ENCODE measurements around the gene POLR2A. TPM values are rescaled to one million over a fixed set of nuclear protein-coding genes. Genes with fewer than 3 reads are reported as not detected.
A peak's percentile ranks its signal among the peaks of the same experiment; 100 is the strongest.

The POLR2A gene
- total RNA-seq, 4 donors from 2014 or later, result 94.6 to 204 (median 157) TPM

- peaks cover 4 to 62% (median 16%) of the 10 kb centered on the region in 4 donors for H3K4me1 ChIP-seq
- H3K9me3 ChIP-seq, result no peaks in the 10 kb centered on the region
- no peak for TF ChIP-seq POLR2A (IDR thresholded peaks at IDR 0.05)
- TF ChIP-seq CTCF (IDR thresholded peaks at IDR 0.05), result peak in 1 of 6 experiments; percentile 5
- no peaks in the 10 kb centered on the region for H3K27me3 ChIP-seq
- H3K4me3 ChIP-seq, result peak overlapping the region; percentile 64 to 69 (median 66)
- DNase-seq, result no peak
- H3K27ac ChIP-seq, result peak overlapping the region; percentile 94 to 99 (median 98)
- no peaks in the 10 kb centered on the region for H3K36me3 ChIP-seq
Observed at GRCh38 chr17:7484919-7485377, 782 bp downstream of the POLR2A start.

GRCh38 chr17:7486181-7486580, 2.0 kb downstream of the POLR2A start:
- Histone ChIP-seq H3K4me3 (peak overlapping the region; percentile 64 to 69 (median 66)), H3K9me3 (no peaks in the 10 kb centered on the region), H3K27me3 (no peaks in the 10 kb centered on the region), H3K27ac (peak overlapping the region in 3 of 4 donors; percentile 57 to 99 (median 97)), H3K4me1 (peaks cover 4 to 68% (median 16%) of the 10 kb centered on the region in 4 donors), H3K36me3 (no peaks in the 10 kb centered on the region)
- DNase-seq, result no peak
- TF ChIP-seq CTCF (IDR thresholded peaks at IDR 0.05) (no peak), POLR2A (IDR thresholded peaks at IDR 0.05) (no peak)

- peaks cover 4 to 94% (median 24%) of the 10 kb centered on the region in 4 donors for H3K4me1 ChIP-seq
- DNase-seq, result no peak
- peaks cover 0 to 6% (median 0%) of the 10 kb centered on the region in 3 donors for H3K36me3 ChIP-seq
- no peak for TF ChIP-seq CTCF (IDR thresholded peaks at IDR 0.05)
- no peak for TF ChIP-seq POLR2A (IDR thresholded peaks at IDR 0.05)
- H3K27ac ChIP-seq, result no peak overlapping the region
- no peaks in the 10 kb centered on the region for H3K27me3 ChIP-seq
- H3K4me3 ChIP-seq, result no peak overlapping the region
- no peaks in the 10 kb centered on the region for H3K9me3 ChIP-seq
Observed at GRCh38 chr17:7490144-7490543, 6.0 kb downstream of the POLR2A start.

GRCh38 chr17:7491583-7491982, 7.4 kb downstream of the POLR2A start:
- H3K36me3 ChIP-seq, result peaks cover 0 to 17% (median 0%) of the 10 kb centered on the region in 3 donors
- no peak overlapping the region for H3K4me3 ChIP-seq
- H3K27me3 ChIP-seq, result no peaks in the 10 kb centered on the region
- H3K9me3 ChIP-seq, result no peaks in the 10 kb centered on the region
- no peak for TF ChIP-seq CTCF (IDR thresholded peaks at IDR 0.05)
- TF ChIP-seq POLR2A (IDR thresholded peaks at IDR 0.05), result no peak
- peak overlapping the region in 2 of 4 donors; percentile 36 to 60 for H3K27ac ChIP-seq
- no peak for DNase-seq
- H3K4me1 ChIP-seq, result peaks cover 0 to 80% (median 15%) of the 10 kb centered on the region in 4 donors

GRCh38 chr17:7493941-7494340, 9.8 kb downstream of the POLR2A start:
- H3K27ac ChIP-seq, result no peak overlapping the region
- DNase-seq, result no peak
- H3K27me3 ChIP-seq, result no peaks in the 10 kb centered on the region
- peaks cover 0 to 56% (median 9%) of the 10 kb centered on the region in 4 donors for H3K4me1 ChIP-seq
- H3K36me3 ChIP-seq, result peaks cover 0 to 41% (median 0%) of the 10 kb centered on the region in 3 donors
- TF ChIP-seq CTCF (IDR thresholded peaks at IDR 0.05) (no peak), POLR2A (IDR thresholded peaks at IDR 0.05) (no peak)
- no peak overlapping the region for H3K4me3 ChIP-seq
- H3K9me3 ChIP-seq, result no peaks in the 10 kb centered on the region

All from Peyer's patch (tissue), 4 donors.